T-helper 1 cell (primary cell): Measurements from ENCODE around the gene CEP192.
"Not testable (repeated sequence)": the region's sequence is repeated elsewhere in the genome, so short reads cannot be mapped to it uniquely, and the experiment has no call there.

Source experiments
- DNase-seq, 5 donors: peaks; one replicate each; pipeline ENCODE4 v3.0.0-alpha.2; 2012 to 2020
- total RNA-seq, 4 donors: gene quantifications; one replicate each; lab custom pipeline; 2026; lab: John Stamatoyannopoulos, UW

CEP192 gene
- 100 to 173 (median 140) reads per million in 4 donors for total RNA-seq

- DNase-seq = peak; percentile 94 to 99 (median 96)
These were observed at the start of gene CEP192 for GRCh38 chr18:12990967-12991820. TSS of gene CEP192 (plus strand) at chr18:12991362. CDS start at chr18:12999425, 8,063 bp downstream.

- DNase-seq = no peak
These were observed 47.9 kb upstream of the CEP192 start for GRCh38 chr18:12943215-12943614.

- DNase-seq = no peak
These were observed 46.5 kb upstream of the CEP192 start for GRCh38 chr18:12944709-12945108.

- peak in 2 of 5 donors; percentile 1 to 7 for DNase-seq
These were observed 44.4 kb upstream of the CEP192 start for GRCh38 chr18:12946549-12947284.

GRCh38 chr18:12947285-12948049 is 43.7 kb upstream of the CEP192 start, which contains the start of gene SEH1L:
TSS of gene SEH1L (plus strand) at chr18:12948011. CDS start at chr18:12948122, 111 bp downstream.
- DNase-seq = peak; percentile 98 to 99 (median 99)

- DNase-seq = peak; percentile 98 to 99 (median 98)
These were observed 42.9 kb upstream of the CEP192 start for GRCh38 chr18:12948050-12948804.

GRCh38 chr18:12958478-12958877 is 32.7 kb upstream of the CEP192 start:
- DNase-seq = no peak

- no peak for DNase-seq
These were observed 30.8 kb upstream of the CEP192 start for GRCh38 chr18:12960395-12960794.

GRCh38 chr18:12960853-12961397 is 30.2 kb upstream of the CEP192 start:
- DNase-seq = no peak

- no peak for DNase-seq
These were observed 28.1 kb upstream of the CEP192 start for GRCh38 chr18:12963069-12963468.

GRCh38 chr18:12968115-12968514 is 23.0 kb upstream of the CEP192 start:
- DNase-seq = no peak

GRCh38 chr18:12968619-12969018 is 22.5 kb upstream of the CEP192 start:
- no peak for DNase-seq

- no peak for DNase-seq
These were observed 17.5 kb upstream of the CEP192 start for GRCh38 chr18:12973562-12974213.

GRCh38 chr18:12975488-12975887 is 15.7 kb upstream of the CEP192 start:
- DNase-seq = no peak

- no peak for DNase-seq
These were observed 14.9 kb upstream of the CEP192 start for GRCh38 chr18:12976305-12976704.

- not testable (repeated sequence) for DNase-seq
These were observed 11.1 kb upstream of the CEP192 start for GRCh38 chr18:12980065-12980464.

GRCh38 chr18:12989397-12990122 is 1.6 kb upstream of the CEP192 start:
- DNase-seq = no peak

- peak in 1 of 5 donors; percentile 71 for DNase-seq
These were observed 1.1 kb upstream of the CEP192 start for GRCh38 chr18:12990123-12990475.

GRCh38 chr18:12990641-12990966 is 558 bp upstream of the CEP192 start:
- DNase-seq = no peak

GRCh38 chr18:12991821-12992179 is 638 bp downstream of the CEP192 start:
- no peak for DNase-seq

GRCh38 chr18:12993439-12993838 is 2.3 kb downstream of the CEP192 start:
- DNase-seq = no peak
